Measurements from ENCODE around the gene KRTAP10-7. TPM values are rescaled to one million over a fixed set of nuclear protein-coding genes. Genes with fewer than 3 reads are reported as not detected.

KRTAP10-7 gene
- total RNA-seq, 4 donors from 2014 or later, result not detected

DNA sequence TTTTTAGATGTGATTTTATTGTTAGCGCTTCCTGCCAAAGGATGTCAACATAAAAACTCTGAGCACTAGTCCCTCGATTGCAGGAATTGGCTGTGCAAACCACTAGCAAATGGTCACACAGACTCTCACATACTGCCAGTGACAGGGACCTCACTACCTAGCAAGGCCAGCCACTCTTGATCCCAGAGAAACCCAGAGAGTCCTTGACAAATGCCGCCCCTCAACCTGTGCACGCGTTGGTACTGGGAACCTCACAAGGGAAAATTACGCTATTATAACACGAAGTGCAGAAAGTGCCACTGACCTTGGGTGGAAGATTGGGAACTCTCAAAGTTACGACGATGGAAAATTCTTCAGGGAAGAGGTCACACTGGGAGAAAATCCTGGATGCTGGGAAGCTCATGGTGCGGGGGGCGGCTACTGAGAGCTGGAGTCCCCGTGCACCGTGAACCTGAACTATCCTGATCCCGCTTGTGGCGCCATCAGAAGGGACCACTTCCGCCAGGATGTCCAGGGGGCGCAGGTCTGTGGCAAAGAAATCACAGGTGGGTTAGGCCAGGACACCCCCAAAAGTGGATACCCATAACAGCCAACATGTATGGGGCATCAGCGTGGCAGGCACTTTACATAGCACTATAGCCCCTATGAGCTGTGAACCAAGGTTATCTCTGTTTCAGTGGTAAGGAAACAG lies 32.8 kb upstream of the KRTAP10-7 start:
- Histone ChIP-seq H3K27me3 (peaks cover 6% of the 10 kb centered on the region), H3K36me3 (no peaks in the 10 kb centered on the region), H3K9me3 (no peaks in the 10 kb centered on the region), H3K4me1 (no peaks in the 10 kb centered on the region), H3K27ac (no peak overlapping the region), H3K4me3 (no peak overlapping the region)
- in situ Hi-C loops (cut with MboI; ENCODE audit: low pct_ligation_motif_present in 1 of 4, low pct_unique_long_range_greater_than_20kb in 1 of 4, low sequenced_read_pairs in 3 of 4), result no loop called here
- TF ChIP-seq POLR2A (IDR thresholded peaks at IDR 0.05), result no peak
- TF ChIP-seq EP300 (IDR thresholded peaks at IDR 0.05; ENCODE audit: low read depth), result no peak
- TF ChIP-seq, protein P1, sequence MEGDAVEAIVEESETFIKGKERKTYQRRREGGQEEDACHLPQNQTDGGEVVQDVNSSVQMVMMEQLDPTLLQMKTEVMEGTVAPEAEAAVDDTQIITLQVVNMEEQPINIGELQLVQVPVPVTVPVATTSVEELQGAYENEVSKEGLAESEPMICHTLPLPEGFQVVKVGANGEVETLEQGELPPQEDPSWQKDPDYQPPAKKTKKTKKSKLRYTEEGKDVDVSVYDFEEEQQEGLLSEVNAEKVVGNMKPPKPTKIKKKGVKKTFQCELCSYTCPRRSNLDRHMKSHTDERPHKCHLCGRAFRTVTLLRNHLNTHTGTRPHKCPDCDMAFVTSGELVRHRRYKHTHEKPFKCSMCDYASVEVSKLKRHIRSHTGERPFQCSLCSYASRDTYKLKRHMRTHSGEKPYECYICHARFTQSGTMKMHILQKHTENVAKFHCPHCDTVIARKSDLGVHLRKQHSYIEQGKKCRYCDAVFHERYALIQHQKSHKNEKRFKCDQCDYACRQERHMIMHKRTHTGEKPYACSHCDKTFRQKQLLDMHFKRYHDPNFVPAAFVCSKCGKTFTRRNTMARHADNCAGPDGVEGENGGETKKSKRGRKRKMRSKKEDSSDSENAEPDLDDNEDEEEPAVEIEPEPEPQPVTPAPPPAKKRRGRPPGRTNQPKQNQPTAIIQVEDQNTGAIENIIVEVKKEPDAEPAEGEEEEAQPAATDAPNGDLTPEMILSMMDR (IDR thresholded peaks at IDR 0.05), result no peak
- no peak for TF ChIP-seq POLR2AphosphoS5 (IDR thresholded peaks at IDR 0.05)
- 91% methylated on average over 18 of the region's 18 CpGs; no CpG with 5 or more reads in 1 of the 2 donors for WGBS, 2 donors (ENCODE audit: low coverage in 1 of 2)
- DNase-seq, result no peak
- intact Hi-C loops (cut with DNase I; ENCODE audit: low total_unique reads), result no loop called here

DNA sequence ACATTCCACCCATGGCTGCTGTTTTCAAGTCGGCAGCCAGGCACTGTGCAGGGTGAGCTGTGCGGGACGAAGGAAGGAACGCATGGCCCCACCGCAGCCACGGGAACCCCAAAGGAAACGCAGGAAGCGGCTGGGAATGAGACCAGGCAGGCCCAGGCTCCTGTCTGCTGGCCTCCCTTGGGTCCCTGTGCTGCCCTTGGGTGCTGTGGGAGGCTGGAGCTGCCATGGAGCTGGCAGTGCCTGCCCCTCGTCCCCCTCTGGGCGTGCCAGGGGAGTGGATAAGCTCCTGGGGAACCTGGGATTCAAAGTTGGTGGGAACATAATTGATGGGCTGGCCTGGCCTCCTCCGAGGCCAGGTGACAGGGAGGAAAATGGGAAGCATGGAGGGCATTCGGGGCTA lies 32.1 kb upstream of the KRTAP10-7 start:
- H3K4me3 ChIP-seq, result no peak overlapping the region
- no peak for DNase-seq
- intact Hi-C loops (cut with DNase I; ENCODE audit: low total_unique reads) (no loop called here), in situ Hi-C loops (cut with MboI; ENCODE audit: low pct_ligation_motif_present in 1 of 4, low pct_unique_long_range_greater_than_20kb in 1 of 4, low sequenced_read_pairs in 3 of 4) (no loop called here)
- TF ChIP-seq, protein P1 (IDR thresholded peaks at IDR 0.05), result no peak
- TF ChIP-seq EP300 (IDR thresholded peaks at IDR 0.05; ENCODE audit: low read depth), result no peak
- TF ChIP-seq POLR2AphosphoS5 (IDR thresholded peaks at IDR 0.05), result no peak
- TF ChIP-seq POLR2A (IDR thresholded peaks at IDR 0.05), result no peak
- WGBS, 2 donors (ENCODE audit: low coverage in 1 of 2), result 84% methylated on average over 11 of the region's 12 CpGs; no CpG with 5 or more reads in 1 of the 2 donors
- H3K27me3 ChIP-seq, result peaks cover 6% of the 10 kb centered on the region
- H3K4me1 ChIP-seq, result no peaks in the 10 kb centered on the region
- no peak overlapping the region for H3K27ac ChIP-seq
- H3K36me3 ChIP-seq, result no peaks in the 10 kb centered on the region
- H3K9me3 ChIP-seq, result no peaks in the 10 kb centered on the region

DNA sequence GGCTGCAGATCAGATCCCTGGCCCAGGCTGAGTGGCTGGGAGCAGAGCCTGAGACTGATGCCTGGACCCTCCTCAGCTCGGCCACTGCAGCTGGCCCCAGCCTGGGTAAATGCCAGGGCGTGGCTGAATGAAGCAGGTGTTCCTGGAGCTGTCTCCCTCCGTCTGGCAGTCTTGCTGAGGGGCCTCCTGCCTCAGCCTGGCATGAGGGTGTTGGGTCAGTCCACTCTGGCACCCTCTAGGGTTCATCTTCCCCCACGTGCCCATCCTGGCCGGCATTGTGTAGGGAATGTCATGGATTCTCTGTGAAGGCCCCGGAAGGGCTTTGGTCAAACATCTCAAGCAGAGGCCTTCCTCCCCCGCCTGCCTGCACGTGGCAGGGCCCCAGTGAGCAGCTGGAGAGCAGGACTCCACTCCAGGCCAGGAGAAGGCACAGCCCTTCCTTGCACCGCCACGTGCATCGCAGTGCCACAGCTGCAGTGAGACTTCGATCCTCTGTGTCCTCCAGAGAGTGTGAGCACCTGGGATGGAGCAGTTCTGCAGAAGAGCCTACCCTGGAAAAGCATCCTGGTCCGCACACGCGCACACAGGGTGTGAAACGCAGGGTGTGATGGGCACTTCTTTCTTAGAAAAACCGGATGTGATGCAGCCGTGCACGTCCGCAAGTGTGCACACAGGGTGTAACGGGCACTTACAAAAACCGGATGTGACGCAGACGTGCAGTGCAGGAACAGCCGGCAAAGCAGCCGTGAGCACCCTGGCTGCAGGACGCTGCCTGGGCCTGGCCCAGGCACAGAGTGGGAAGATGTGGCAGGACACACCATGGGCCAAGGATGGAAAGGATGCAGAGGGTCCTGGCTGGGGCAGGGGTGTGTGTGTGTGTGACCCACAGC lies 31.5 kb upstream of the KRTAP10-7 start:
- Histone ChIP-seq H3K4me1 (peaks cover 0 to 2% (median 0%) of the 10 kb centered on the region in 4 donors), H3K9me3 (no peaks in the 10 kb centered on the region), H3K27me3 (peaks cover 2% of the 10 kb centered on the region), H3K27ac (no peak overlapping the region), H3K36me3 (no peaks in the 10 kb centered on the region), H3K4me3 (no peak overlapping the region)
- in situ Hi-C loops (cut with MboI; ENCODE audit: low pct_ligation_motif_present in 1 of 4, low pct_unique_long_range_greater_than_20kb in 1 of 4, low sequenced_read_pairs in 3 of 4) (no loop called here), intact Hi-C loops (cut with DNase I; ENCODE audit: low total_unique reads) (no loop called here)
- 69 to 90% methylated on average over 10 to 27 of the region's 27 CpGs for WGBS, 2 donors (ENCODE audit: low coverage in 1 of 2)
- TF ChIP-seq POLR2AphosphoS5 (IDR thresholded peaks at IDR 0.05), result no peak
- no peak for TF ChIP-seq POLR2A (IDR thresholded peaks at IDR 0.05)
- TF ChIP-seq, protein P1 (IDR thresholded peaks at IDR 0.05), result no peak
- no peak for TF ChIP-seq EP300 (IDR thresholded peaks at IDR 0.05; ENCODE audit: low read depth)
- no peak for DNase-seq

DNA sequence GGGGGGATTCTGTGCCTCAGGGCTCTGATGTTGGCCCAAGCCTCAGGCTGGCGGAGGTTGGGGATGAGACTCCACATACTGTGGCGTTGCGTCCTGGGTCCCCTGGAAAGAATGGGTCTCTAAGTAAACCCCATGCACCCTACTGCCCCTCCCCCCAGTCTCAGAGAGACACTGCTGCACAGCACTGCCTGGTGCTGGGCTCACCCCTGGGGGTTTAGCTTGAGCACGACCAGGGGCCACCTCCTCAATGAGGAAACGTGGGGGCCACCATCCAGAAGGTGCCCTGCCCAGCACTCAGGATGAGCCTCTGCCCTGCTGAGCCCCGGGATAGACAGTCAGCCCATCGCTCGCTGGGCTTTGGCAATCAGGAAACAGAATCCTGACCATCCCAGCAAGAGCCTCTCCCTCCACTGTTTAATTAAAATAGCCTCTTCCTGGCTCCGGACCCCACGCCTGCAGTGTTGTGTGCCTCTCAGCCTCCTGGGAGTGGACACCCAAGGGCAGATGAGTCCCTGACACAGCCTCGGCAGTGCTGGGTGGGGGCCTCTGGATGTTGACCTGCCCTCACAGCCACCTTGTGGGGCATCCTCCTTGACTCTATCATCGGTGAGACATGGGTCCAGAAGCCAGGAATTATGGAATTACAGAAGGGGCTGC lies 30.4 kb upstream of the KRTAP10-7 start:
- peaks cover 0 to 9% (median 8%) of the 10 kb centered on the region in 4 donors for H3K4me1 ChIP-seq
- in situ Hi-C loops (cut with MboI; ENCODE audit: low pct_ligation_motif_present in 1 of 4, low pct_unique_long_range_greater_than_20kb in 1 of 4, low sequenced_read_pairs in 3 of 4) (no loop called here), intact Hi-C loops (cut with DNase I; ENCODE audit: low total_unique reads) (no loop called here)
- no peaks in the 10 kb centered on the region for H3K9me3 ChIP-seq
- H3K4me3 ChIP-seq, result no peak overlapping the region
- DNase-seq, result no peak
- H3K27me3 ChIP-seq, result peaks cover 4% of the 10 kb centered on the region
- WGBS, 2 donors (ENCODE audit: low coverage in 1 of 2), result 78% methylated on average over 9 of the region's 12 CpGs; no CpG with 5 or more reads in 1 of the 2 donors
- H3K27ac ChIP-seq, result no peak overlapping the region
- TF ChIP-seq, protein P1 (IDR thresholded peaks at IDR 0.05), result no peak
- TF ChIP-seq EP300 (IDR thresholded peaks at IDR 0.05; ENCODE audit: low read depth), result no peak
- no peaks in the 10 kb centered on the region for H3K36me3 ChIP-seq
